Measurements from ENCODE around the gene UAP1L1.

DNA sequence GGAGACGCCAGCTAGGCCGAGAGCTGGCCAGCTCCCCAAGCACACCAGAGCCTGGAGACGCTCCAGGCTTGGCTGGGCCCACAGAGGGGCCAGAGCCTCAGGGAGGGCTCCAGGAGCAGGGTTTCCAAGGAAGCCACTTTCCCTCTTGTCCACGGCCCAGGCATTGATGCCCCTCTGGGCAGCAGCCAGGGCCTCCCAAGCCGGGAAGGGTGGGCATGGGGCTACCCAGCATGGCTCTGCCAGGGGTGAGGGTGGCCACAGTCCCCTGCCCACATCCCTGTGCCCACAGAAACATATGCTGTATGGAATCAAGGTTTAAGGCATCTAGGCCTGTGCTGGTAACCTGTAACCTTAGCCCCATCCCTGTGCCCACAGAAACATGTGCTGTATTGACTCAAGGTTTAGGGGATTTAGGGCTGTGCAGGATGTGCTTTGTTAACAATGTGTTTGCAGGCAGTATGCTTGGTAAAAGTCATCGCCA is 38.8 kb downstream of the UAP1L1 start:
- TF ChIP-seq CTCF (IDR thresholded peaks at IDR 0.05): no peak
- no peak for TF ChIP-seq POLR2A (IDR thresholded peaks at IDR 0.05)
